Kasumi-1 (cell line): ENCODE data around the gene IL18BP.

Experiments used
- DNase-seq, 2 experiments: peaks; one replicate each; lab custom pipeline; 2025; lab: John Stamatoyannopoulos, UW

IL18BP gene

DNA sequence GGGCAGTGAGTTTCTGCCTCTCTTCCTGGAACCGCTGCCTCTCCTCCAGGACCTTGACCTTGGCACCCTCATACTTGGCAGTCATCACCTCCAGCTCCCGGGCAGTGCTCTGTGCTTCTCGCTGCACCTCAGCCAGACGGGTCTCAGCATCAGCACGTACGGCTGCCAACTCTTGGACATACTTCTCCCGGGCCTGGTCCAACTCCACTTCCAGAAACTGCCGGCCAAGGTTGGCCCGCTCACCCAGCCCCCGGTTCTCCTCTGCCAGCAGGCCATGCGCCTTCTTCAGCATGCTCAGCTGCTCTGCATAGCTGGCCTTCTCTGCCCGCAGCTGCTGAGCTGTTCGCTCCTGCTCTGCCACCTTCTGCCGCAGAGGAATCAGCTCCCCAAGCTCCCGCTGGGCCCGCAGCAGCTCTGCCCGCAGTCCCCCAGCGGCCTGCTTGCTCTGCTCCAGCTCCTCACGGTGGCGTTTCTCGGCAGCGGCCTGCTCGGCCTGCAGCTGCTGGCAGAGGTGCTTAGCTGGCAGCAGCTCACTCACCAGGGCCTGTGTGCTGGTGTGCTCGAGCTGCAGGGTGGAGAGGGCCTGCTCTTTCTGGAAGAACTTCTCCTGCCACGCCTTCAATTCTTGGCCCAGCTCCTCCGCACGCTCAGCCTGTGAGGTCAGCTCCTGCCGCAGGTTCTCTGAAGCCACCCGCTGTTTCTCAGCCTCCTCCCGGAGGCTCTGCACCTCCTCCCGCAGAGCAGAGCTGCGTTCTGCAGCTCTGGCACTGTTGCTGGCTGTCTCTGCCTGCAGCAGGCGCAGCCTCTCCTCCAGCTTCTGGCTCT, 14.4 kb downstream of the IL18BP start:
- DNase-seq = no peak

GRCh38 chr11:72013765-72014711, 15.3 kb downstream of the IL18BP start:
- DNase-seq = no peak

DNA sequence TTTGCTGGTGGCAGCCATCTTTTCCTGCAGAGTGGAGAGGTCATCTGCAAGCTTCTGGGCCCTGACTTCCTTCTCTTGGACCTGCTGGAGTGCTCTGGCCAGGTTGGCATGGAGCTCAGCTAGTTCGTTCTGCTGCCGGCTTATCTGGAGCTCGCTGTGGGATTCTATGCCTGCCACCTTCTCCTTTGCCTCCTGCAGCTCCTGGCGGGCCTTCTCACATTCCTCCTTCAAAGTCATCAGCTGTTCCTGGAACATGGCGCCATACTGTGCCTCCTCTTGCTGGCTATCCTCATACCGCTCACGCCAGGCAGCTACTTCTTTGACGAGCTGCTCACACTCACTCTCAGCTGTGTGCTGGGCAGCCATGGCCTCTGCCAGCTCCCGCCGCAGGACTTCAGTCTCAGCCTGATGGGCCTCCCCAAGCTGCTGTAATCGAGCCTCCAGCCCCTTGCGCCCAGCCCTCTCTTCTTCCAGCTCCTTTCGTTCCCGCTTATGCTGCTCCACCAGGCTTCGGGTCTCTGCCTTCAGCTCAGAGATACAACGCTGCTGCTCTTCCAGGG, 16.1 kb downstream of the IL18BP start:
- no peak for DNase-seq

DNA sequence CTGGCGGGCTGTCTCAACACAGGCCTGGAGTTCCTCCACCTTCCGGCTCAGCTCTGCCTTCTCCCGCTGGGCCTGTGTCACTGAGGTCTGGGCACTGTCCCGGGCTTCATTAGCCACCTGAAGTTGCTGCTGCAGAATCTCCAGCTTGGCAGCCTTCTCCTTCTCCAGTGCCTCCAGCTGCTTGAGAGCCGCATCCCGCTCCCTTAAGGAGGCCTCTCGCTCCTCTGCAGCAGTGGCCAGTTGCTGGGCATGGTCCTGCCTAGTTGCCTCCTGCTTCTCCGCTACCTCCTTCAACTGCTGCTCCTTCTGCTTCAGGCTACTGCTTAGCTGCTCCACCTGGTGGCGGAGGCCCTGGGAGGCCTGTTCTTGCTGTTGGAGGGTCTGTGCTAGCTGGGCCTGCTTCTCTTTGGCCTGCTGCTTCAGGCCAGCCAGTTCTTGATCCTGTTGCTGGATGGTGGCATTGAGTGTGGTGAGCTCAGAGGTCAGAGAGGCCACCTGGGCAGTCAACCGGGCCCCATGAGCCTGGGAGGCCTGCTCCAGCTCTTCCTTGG, 16.9 kb downstream of the IL18BP start:
- DNase-seq = peak; percentile 59 to 71

DNA sequence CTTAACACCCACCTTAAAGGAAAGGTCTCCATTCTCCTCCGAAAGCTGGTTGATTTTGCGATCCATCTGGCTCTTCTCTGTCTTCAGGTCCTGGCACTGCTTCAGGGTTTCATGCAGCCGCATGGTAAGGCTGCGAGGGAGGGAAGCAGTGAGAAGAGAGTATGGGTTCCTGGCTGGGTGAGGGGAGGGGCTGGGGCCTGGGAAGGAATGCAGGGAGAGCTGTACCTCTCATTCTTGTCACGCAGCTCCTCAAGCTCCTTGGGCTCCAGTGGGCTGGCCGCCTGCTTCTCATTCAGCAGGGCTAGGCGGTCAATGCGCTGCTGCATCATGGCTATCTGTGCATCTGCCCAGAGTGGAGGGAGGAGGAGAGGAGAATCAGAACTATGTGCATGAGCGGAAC, 19.5 kb downstream of the IL18BP start:
- DNase-seq = no peak

DNA sequence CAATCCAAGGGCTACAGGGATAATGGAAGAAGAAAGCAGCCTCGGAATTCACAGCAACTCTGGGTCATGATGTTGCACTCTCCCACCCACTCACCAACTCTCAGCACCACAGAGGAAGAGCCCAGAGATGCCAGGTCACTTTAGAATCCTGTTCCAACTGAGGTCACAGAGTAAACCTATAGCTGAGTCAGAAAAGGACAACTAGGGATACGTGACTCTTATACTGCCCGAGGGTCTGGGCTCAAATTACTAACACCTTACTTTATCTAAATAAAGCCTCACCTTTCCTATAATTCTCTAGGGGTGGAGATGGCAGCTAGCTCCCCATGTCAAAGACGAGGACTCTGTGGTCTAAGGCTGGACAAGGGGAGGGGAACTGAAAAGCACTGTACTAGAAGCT, 24.6 kb downstream of the IL18BP start:
- no peak for DNase-seq

DNA sequence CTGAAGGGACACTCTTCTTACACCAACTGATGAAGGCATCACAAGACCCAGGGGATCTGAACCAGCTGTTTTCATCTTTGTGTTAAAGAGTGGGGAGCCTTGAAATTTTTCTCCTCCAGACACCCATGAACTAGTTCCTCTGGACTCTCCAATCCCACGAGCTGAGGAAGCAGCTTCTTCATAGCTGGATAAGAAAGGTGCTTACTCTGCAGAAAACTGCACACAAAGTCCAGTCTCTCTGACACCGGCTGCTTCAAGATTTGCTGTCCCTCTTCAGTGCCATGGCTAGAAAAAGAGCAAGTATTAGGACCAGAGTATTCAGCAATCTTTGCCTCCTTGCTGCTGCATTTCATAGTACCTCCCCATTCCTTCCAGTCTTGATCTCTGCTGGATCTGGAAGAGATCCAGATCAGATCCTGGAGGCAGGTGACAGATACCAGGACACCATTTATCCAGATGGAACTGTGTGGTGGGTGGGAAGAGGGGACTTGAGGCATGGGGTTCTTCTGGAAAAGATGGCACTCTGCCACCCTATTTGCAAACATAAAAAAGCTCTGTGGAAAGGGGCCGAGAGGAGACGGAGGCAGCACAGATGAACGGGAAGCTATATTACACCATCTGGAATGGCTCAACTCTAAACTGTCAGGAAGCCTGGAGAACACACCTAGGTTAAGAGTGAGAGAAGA, 25.5 kb downstream of the IL18BP start:
- no peak for DNase-seq

DNA sequence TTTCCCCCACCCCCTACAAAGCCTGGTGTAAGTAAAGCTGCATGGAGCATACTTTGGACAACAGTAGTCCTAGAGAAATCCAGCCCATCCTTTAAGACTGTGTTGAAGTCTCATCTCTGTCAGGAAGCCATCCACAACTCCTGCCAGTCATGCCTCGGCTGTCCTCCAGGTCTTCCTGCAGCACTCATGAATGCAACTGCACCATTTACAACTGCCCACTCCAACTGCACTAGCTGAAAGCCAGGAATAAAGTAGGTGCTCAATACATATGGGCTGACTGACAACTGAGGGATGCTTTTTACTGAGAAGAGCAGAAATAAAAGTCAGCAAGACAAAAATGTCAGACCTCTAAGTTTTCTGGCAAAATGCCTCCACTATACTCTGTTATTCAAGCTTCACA, 27.4 kb downstream of the IL18BP start:
- no peak for DNase-seq

DNA sequence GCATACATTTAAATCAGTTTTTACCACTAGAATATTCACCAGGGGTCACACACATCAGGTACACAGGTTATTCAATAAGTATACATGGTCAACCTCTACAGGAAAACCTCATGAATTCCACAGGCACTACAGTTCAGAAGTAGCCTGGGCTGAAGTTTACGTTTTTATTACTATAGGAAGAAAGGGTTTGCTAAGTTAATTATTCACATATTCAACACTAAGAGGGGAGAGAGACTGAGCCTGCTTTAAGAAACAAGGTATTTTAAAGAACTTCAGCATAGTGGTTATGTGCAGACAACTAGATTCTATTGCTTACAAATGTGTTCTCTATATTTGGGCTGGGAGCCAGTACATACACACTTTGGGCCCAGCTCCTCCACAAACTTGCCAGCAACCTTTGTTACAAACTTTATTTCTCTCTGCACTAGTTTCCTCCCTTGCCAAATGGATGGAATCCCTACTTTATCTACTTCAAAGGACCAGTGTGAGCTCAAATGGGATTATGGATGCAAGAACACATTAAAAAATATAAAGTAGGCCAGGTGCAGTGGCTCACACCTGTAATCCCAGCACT, 31.9 kb downstream of the IL18BP start:
- DNase-seq = no peak

DNA sequence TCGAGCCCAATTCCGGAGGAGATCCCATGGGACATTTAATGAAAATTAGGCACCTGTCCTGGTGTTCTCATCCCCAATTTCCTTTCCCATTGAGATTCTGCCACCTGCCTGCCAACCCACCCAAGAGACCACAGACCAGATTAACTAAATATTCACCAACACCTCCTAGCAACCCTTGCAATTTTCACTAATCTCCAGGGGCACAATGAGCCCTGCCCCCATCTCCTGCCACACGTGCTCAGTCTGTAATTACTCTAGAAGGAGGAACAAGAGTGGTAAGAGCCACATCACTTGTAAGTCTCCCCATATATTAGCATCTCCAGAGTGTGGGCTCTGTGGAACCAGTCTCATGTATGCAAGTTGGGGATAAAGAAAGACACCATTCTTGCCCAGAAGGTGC, 38.0 kb downstream of the IL18BP start:
- DNase-seq = no peak

GRCh38 chr11:72037554-72038311, 39.0 kb downstream of the IL18BP start:
- DNase-seq = no peak

GRCh38 chr11:72038491-72038890, 39.8 kb downstream of the IL18BP start:
- no peak for DNase-seq

DNA sequence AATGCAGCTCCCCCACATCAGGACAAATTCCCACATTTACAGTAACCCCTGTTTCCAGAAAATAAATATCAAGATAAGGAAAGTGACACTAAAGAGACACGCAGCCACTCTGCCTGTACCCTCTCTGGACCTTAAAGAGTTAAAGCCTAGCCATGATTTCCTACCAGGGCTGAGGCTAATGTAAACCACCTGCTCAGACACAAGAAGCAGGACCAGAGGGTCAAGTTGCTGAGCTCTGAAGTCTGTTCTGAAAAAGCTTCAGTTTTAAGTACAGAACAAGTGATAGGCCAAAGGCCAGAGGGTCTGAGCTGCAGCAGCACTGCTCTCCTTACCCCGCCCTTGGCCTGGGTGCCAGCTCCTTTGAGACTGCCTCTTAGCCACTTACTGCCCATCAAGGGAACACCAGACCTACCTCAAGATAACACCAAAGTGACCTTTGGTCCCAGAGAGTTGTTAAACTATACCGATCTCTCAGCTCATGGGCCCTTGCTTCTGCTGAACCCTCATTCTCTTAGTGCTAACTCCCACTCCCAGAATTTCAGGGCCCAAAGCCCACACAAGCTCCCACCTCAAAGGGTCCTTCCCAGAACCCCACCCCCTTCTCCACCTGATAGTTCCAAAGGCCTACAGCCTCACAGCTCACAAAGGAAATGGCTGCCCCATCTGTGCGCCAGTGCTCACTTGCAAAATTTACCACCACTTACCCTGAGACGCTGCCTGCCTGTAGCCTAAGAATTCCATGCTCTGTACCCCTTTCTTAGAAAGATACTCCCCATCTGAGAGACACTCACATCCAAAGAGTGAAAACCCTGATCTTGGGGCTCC, 40.5 kb downstream of the IL18BP start:
- DNase-seq = no peak

GRCh38 chr11:72039856-72040401, 41.2 kb downstream of the IL18BP start:
- no peak for DNase-seq

DNA sequence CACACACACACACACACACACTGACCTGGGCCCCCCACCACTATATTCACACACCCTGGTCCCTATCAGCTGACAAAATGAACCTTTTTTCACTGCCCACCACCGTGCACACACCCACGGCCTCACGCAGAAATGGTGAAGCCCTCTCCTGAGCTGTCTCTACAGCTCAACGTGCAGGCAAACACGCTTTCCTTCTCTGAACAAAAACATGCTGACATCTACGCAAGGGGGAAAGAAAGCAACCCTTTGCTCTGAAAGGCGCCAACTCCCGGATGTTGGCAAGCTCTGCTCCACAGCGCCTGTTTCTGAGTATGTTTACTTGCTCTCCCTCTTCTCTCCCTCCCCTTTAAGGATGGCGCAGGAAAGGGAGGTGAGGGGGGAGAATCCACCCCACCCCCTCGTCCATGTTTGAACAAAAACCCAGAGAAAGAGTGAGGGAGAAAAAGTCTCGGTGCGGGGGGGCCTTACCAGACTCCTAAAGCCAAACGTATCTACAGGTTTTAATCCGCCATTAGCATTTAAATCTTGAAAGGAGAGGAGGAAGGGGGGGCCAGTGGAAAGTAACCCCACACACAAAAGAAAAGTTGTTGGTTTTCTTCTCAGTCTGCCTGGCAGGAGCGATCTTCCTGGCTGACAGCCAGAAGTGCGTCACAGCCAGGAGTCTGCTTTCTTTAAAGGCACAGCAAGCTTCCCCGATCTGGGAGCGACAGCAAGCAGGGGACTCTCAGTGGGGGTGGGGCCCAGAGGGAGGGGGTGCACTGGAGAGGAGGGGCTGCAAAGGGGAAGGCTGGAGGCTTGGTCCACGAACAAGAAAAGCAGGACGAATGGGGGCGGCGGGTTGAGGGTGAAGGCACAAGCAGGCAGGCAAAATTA, 42.0 kb downstream of the IL18BP start:
- DNase-seq = peak; percentile 74 to 75

GRCh38 chr11:72041364-72042063, 42.8 kb downstream of the IL18BP start:
- DNase-seq = peak; percentile 57 to 64

DNA sequence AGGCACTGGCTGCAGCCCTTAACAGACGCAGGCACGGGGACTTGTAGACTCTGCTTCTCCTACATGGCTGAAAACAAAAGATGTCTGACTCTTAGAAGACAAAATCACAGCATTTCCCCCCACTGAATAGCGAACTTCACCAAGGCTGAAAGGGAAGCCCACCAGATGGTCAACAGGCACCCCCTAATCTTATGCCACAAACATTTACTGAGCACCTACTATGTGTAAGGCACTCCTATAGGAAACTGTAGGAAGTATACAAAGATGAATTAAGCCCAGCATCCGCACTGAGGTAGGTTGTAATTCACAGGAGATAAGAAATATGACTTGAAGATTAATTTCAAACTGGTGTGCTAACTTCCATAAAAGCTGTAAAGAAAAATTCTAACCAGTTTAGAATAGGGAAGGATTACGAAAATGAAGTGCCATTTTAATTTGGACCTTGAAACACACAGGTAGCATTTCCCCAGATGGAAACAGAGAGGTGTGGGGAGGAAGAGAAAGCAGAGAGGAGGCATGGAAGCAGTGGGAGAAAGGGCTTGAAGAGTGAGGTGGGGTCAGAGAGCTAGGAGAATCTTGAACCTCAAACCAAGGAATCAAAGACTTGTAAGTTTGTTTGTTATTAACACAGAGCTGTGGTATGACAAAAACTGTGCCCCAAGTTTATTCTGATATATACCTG, 43.5 kb downstream of the IL18BP start:
- no peak for DNase-seq
